Liver (tissue), 9 donors: ENCODE measurements around the gene KCNK7. TPM values are rescaled to one million over a fixed set of nuclear protein-coding genes. Genes with fewer than 3 reads are reported as not detected.

Source experiments
- DNase-seq: peaks from one replicate; pipeline ENCODE4 v3.0.0-alpha.2; 2017; ENCODE audit warnings: low spot score
- H3K27ac ChIP-seq, 2 donors: one replicate each; pipeline ENCODE4 v1.7.0; 2013; ENCODE audit warnings: inconsistent platforms in 2 of 2, low read length in 2 of 2, control low read depth in 1 of 2, low read depth in 1 of 2, mild to moderate bottlenecking in 1 of 2
- H3K27me3 ChIP-seq, 4 donors: one replicate each; pipeline versions ENCODE4 v1.6.1 to v1.7.0; 2013; ENCODE audit warnings: low read length in 3 of 4, inconsistent platforms in 1 of 4, mild to moderate bottlenecking in 1 of 4, moderate library complexity in 1 of 4; ENCODE audit not compliant: control insufficient read depth in 4 of 4, insufficient read depth in 4 of 4
- H3K36me3 ChIP-seq, 4 donors: one replicate each; pipeline versions ENCODE4 v1.6.1 to v1.7.0; 2013; ENCODE audit warnings: low read length in 3 of 4, mild to moderate bottlenecking in 3 of 4, low read depth in 1 of 4, moderate library complexity in 1 of 4; ENCODE audit not compliant: control insufficient read depth in 4 of 4, insufficient read depth in 3 of 4
- H3K4me1 ChIP-seq, 4 donors: one replicate each; pipeline versions ENCODE4 v1.6.1 to v1.7.0; 2013; ENCODE audit warnings: low read length in 3 of 4, mild to moderate bottlenecking in 3 of 4, moderate library complexity in 1 of 4; ENCODE audit not compliant: control insufficient read depth in 4 of 4, insufficient read depth in 4 of 4
- H3K4me3 ChIP-seq, 3 donors: one replicate each; pipeline versions ENCODE4 v1.6.1 to v1.7.0; 2013; ENCODE audit warnings: low read length in 3 of 3, control low read depth in 1 of 3, low read depth in 1 of 3, mild to moderate bottlenecking in 1 of 3
- H3K9ac ChIP-seq, 2 donors: one replicate each; pipeline ENCODE4 v1.7.0; 2013; ENCODE audit warnings: low read length in 2 of 2, mild to moderate bottlenecking in 2 of 2, moderate library complexity in 2 of 2, control low read depth in 1 of 2, low read depth in 1 of 2
- H3K9me3 ChIP-seq, 4 donors: one replicate each; pipeline versions ENCODE4 v1.6.1 to v1.7.0; 2013; ENCODE audit warnings: low read length in 3 of 4; ENCODE audit not compliant: control insufficient read depth in 4 of 4
- EGR1 ChIP-seq, 2 donors: IDR thresholded peaks; 2 replicates each; pipeline ENCODE4 v1.6.1; 2016 to 2018; ENCODE audit warnings: antibody characterized with exemption in 2 of 2, low read depth in 2 of 2
- FOXA1 ChIP-seq: IDR thresholded peaks from 2 replicates; pipeline ENCODE4 v1.6.1; 2016; ENCODE audit warnings: antibody characterized with exemption
- FOXA2 ChIP-seq: IDR thresholded peaks from 2 replicates; pipeline ENCODE4 v1.6.1; 2016; ENCODE audit warnings: antibody characterized with exemption
- GABPA ChIP-seq, 2 donors: IDR thresholded peaks in 1 of 2; conservative IDR thresholded peaks in 1 of 2; 2 replicates each; pipeline ENCODE4 v1.6.1; 2016; ENCODE audit warnings: antibody characterized with exemption in 2 of 2, mild to moderate bottlenecking in 1 of 2, moderate library complexity in 1 of 2
- HNF4A ChIP-seq, 2 donors: conservative IDR thresholded peaks; 2 replicates each; pipeline ENCODE4 v1.6.1; 2016; ENCODE audit warnings: antibody characterized with exemption in 2 of 2, mild to moderate bottlenecking in 2 of 2
- HNF4G ChIP-seq: IDR thresholded peaks from 2 replicates; pipeline ENCODE4 v1.6.1; 2016; ENCODE audit warnings: antibody characterized with exemption
- JUND ChIP-seq, 2 donors: IDR thresholded peaks; 2 replicates each; pipeline ENCODE4 v1.6.1; 2016; ENCODE audit warnings: antibody characterized with exemption in 2 of 2
- NR2F2 ChIP-seq: IDR thresholded peaks from 2 replicates; pipeline ENCODE4 v1.6.1; 2016; ENCODE audit warnings: antibody characterized with exemption
- RAD21 ChIP-seq, 2 donors: IDR thresholded peaks; 2 replicates each; pipeline ENCODE4 v1.6.1; 2016; ENCODE audit warnings: antibody characterized with exemption in 2 of 2, mild to moderate bottlenecking in 2 of 2
- RXRA ChIP-seq, 2 donors: IDR thresholded peaks; 2 replicates each; pipeline ENCODE4 v1.6.1; 2017 to 2018; ENCODE audit warnings: antibody characterized with exemption in 2 of 2, mild to moderate bottlenecking in 1 of 2
- SP1 ChIP-seq: IDR thresholded peaks from 2 replicates; pipeline ENCODE4 v1.6.1; 2018; ENCODE audit warnings: antibody characterized with exemption, mild to moderate bottlenecking
- TAF1 ChIP-seq: conservative IDR thresholded peaks from 2 replicates; pipeline ENCODE4 v1.6.1; 2016; ENCODE audit warnings: antibody characterized with exemption, mild to moderate bottlenecking
- YY1 ChIP-seq: IDR thresholded peaks from 2 replicates; pipeline ENCODE4 v1.6.1; 2016; ENCODE audit warnings: antibody characterized with exemption, mild to moderate bottlenecking
- WGBS: extraction: QIAGEN DNeasy Blood & Tissue Kit; methylation state at CpG from one replicate; pipeline ENCODE4 v1.1.7; 2013; 5-methylcytosine and 5-hydroxymethylcytosine counted together
- polyA plus RNA-seq, 2 donors: library from polyadenylated mRNA; stranded (reverse) in 1 of 2; unstranded in 1 of 2; fragments of 200-250 nt in 1 of 2; fragments of >200 nt in 1 of 2; fragmentation: Nextera tagmentation in 1 of 2; extraction: Ambion mirVana in 1 of 2; gene quantifications; one replicate each; pipeline versions ENCODE4 v1.2.1 to v1.2.3, GENCODE V29; 2013 to 2015
- total RNA-seq, 2 donors: library from RNA; depleted of rRNA; stranded (reverse); fragments of >200 nt; gene quantifications; one replicate each; pipeline ENCODE4 v1.2.3, GENCODE V29; 2014
- TF ChIP-seq, protein P1 (sequence below): IDR thresholded peaks from 2 replicates; pipeline ENCODE4 v1.6.1; 2016; ENCODE audit warnings: antibody characterized with exemption
- TF ChIP-seq, protein P2 (sequence below): IDR thresholded peaks from 2 replicates; pipeline ENCODE4 v1.6.1; 2016; ENCODE audit warnings: antibody characterized with exemption, mild to moderate bottlenecking
- TF ChIP-seq, protein P3 (sequence below): fragments of 150-350 bp; IDR thresholded peaks from 2 replicates; pipeline ENCODE4 v1.5.1; 2017; ENCODE audit warnings: improper control_type of control experiment, low read depth, low read length; ENCODE audit not compliant: missing input control
- TF ChIP-seq, protein P4 (sequence below): IDR thresholded peaks from 2 replicates; pipeline ENCODE4 v1.6.1; 2016; ENCODE audit warnings: antibody characterized with exemption
- TF ChIP-seq, protein P5 (sequence below): IDR thresholded peaks from 2 replicates; pipeline ENCODE4 v1.6.1; 2016; ENCODE audit warnings: antibody characterized with exemption
- donor health status: healthy.
- donor health status: healthy.
- donor health status: healthy.
- donor health status: healthy.
- donor health status: healthy.

The KCNK7 gene
- total and polyA plus RNA-seq, 4 donors: 0.14 to 0.32 (median 0.24) TPM

DNA sequence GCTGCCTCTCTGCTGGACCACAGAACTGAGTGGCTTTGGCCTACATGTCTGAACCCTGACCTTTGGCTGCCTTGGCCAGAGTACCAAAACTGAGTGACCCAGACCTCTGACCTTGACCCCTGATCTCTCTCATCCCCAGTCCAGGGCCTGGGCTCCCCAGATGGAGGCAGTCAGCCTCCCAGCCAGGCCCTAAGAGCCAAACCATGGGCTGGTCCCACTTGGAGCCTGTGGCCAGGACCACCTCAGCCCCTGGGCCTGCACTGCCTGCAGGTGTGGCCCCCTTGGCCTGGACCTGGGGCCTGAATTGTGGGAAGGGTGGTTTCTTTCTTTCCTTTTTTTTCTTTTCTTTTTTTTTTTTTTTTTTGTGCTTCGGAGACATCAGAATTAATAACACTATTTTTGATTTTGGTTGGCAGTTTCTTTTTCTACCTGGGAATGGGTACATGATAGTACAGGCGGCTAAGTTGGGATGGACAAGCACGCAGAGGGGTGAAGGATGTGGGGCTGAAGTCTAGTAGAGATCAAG lies 41.5 kb upstream of the KCNK7 start:
- 95% methylated on average over 3 of the region's 3 CpGs for WGBS
- DNase-seq: no peak
- Histone ChIP-seq H3K4me3 (no peak overlapping the region), H3K9me3 (no peaks in the 10 kb centered on the region), H3K27me3 (no peaks in the 10 kb centered on the region), H3K36me3 (peaks cover 4 to 22% (median 15%) of the 10 kb centered on the region in 4 donors), H3K9ac (peak overlapping the region in 1 of 2 donors; percentile 29), H3K4me1 (peaks cover 3 to 56% (median 36%) of the 10 kb centered on the region in 4 donors), H3K27ac (peak overlapping the region in 1 of 2 donors; percentile 94)
- TF ChIP-seq SP1 (no peak), RXRA (IDR thresholded peaks at IDR 0.05) (peak; percentile 52 to 70), HNF4G (peak; percentile 19), FOXA1 (no peak), NR2F2 (peak; percentile 96), HNF4A (conservative IDR thresholded peaks at IDR 0.05) (peak; percentile 78 to 90)

DNA sequence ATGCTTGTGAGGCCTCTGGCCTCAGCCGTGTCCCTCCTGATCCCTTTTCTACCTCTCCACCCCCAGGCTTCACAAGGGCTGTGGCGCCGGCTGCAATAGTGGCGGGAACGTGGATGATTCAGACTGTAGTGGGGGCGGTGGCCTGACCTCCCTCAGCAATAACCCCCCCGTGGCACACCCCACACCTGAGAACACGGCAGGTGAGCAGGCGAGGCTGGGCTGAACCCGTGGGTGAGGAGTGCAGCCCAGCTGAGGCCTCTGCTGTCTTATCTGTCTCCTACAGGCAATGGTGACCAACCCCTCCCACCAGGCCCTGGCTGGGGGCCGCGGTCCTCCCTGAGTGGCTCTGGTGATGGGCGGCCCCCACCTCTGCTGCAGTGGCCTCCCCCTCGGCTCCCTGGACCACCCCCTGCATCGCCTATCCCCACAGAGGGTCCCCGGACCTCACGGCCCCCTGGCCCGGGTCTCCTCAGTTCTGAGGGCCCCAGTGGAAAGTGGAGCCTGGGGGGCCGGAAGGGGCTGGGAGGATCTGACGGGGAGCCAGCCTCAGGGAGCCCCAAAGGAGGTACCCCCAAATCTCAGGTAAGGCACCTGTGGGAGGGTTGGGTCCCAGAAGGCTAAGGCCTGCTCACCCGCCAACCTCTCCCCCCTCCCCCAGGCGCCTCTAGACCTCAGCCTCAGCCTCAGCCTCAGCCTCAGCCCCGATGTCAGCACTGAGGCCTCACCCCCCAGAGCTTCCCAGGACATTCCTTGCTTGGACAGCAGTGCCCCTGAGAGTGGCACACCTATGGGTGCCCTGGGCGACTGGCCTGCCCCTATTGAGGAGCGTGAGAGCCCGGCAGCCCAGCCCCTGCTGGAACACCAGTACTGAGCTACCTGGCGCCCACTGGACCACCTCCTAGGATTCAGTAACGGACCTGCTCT lies 40.8 kb upstream of the KCNK7 start:
- peak; percentile 82 for DNase-seq
- WGBS: 96% methylated on average over 28 of the region's 28 CpGs
- H3K36me3 ChIP-seq: peaks cover 4 to 27% (median 15%) of the 10 kb centered on the region in 4 donors
- TF ChIP-seq EGR1 (IDR thresholded peaks at IDR 0.05; ENCODE audit: low read depth in 2 of 2) (no peak), JUND (IDR thresholded peaks at IDR 0.05) (no peak), YY1 (no peak), HNF4A (conservative IDR thresholded peaks at IDR 0.05) (no peak), SP1 (no peak), RAD21 (IDR thresholded peaks at IDR 0.05) (no peak), FOXA2 (no peak), GABPA (IDR thresholded peaks at IDR 0.05 in 1 of 2, conservative IDR thresholded peaks at IDR 0.05 in 1 of 2) (no peak), NR2F2 (no peak), HNF4G (no peak), RXRA (IDR thresholded peaks at IDR 0.05) (no peak), FOXA1 (no peak), TAF1 (no peak)
- TF ChIP-seq, protein P1, sequence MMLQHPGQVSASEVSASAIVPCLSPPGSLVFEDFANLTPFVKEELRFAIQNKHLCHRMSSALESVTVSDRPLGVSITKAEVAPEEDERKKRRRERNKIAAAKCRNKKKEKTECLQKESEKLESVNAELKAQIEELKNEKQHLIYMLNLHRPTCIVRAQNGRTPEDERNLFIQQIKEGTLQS: no peak
- TF ChIP-seq, protein P2, sequence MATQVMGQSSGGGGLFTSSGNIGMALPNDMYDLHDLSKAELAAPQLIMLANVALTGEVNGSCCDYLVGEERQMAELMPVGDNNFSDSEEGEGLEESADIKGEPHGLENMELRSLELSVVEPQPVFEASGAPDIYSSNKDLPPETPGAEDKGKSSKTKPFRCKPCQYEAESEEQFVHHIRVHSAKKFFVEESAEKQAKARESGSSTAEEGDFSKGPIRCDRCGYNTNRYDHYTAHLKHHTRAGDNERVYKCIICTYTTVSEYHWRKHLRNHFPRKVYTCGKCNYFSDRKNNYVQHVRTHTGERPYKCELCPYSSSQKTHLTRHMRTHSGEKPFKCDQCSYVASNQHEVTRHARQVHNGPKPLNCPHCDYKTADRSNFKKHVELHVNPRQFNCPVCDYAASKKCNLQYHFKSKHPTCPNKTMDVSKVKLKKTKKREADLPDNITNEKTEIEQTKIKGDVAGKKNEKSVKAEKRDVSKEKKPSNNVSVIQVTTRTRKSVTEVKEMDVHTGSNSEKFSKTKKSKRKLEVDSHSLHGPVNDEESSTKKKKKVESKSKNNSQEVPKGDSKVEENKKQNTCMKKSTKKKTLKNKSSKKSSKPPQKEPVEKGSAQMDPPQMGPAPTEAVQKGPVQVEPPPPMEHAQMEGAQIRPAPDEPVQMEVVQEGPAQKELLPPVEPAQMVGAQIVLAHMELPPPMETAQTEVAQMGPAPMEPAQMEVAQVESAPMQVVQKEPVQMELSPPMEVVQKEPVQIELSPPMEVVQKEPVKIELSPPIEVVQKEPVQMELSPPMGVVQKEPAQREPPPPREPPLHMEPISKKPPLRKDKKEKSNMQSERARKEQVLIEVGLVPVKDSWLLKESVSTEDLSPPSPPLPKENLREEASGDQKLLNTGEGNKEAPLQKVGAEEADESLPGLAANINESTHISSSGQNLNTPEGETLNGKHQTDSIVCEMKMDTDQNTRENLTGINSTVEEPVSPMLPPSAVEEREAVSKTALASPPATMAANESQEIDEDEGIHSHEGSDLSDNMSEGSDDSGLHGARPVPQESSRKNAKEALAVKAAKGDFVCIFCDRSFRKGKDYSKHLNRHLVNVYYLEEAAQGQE: no peak
- TF ChIP-seq, protein P3, sequence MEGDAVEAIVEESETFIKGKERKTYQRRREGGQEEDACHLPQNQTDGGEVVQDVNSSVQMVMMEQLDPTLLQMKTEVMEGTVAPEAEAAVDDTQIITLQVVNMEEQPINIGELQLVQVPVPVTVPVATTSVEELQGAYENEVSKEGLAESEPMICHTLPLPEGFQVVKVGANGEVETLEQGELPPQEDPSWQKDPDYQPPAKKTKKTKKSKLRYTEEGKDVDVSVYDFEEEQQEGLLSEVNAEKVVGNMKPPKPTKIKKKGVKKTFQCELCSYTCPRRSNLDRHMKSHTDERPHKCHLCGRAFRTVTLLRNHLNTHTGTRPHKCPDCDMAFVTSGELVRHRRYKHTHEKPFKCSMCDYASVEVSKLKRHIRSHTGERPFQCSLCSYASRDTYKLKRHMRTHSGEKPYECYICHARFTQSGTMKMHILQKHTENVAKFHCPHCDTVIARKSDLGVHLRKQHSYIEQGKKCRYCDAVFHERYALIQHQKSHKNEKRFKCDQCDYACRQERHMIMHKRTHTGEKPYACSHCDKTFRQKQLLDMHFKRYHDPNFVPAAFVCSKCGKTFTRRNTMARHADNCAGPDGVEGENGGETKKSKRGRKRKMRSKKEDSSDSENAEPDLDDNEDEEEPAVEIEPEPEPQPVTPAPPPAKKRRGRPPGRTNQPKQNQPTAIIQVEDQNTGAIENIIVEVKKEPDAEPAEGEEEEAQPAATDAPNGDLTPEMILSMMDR: no peak
- TF ChIP-seq, protein P4, sequence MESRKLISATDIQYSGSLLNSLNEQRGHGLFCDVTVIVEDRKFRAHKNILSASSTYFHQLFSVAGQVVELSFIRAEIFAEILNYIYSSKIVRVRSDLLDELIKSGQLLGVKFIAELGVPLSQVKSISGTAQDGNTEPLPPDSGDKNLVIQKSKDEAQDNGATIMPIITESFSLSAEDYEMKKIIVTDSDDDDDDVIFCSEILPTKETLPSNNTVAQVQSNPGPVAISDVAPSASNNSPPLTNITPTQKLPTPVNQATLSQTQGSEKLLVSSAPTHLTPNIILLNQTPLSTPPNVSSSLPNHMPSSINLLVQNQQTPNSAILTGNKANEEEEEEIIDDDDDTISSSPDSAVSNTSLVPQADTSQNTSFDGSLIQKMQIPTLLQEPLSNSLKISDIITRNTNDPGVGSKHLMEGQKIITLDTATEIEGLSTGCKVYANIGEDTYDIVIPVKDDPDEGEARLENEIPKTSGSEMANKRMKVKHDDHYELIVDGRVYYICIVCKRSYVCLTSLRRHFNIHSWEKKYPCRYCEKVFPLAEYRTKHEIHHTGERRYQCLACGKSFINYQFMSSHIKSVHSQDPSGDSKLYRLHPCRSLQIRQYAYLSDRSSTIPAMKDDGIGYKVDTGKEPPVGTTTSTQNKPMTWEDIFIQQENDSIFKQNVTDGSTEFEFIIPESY: no peak
- TF ChIP-seq, protein P5, sequence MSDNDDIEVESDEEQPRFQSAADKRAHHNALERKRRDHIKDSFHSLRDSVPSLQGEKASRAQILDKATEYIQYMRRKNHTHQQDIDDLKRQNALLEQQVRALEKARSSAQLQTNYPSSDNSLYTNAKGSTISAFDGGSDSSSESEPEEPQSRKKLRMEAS: no peak
- peak overlapping the region in 1 of 2 donors; percentile 29 for H3K9ac ChIP-seq
- no peak overlapping the region for H3K27ac ChIP-seq
- no peak overlapping the region for H3K4me3 ChIP-seq
- peaks cover 3 to 53% (median 35%) of the 10 kb centered on the region in 4 donors for H3K4me1 ChIP-seq
- H3K9me3 ChIP-seq: no peaks in the 10 kb centered on the region
- no peaks in the 10 kb centered on the region for H3K27me3 ChIP-seq
